HG03159 (cell line): Measurements from ENCODE around the gene CRTC1.

Experiments
- ATAC-seq: cut with Tn5 transposase; IDR thresholded peaks from one replicate; pipeline ENCODE4 v1.9.1; 2021; ENCODE audit warnings: mild to moderate bottlenecking, moderate library complexity; ENCODE audit not compliant: unreplicated experiment

The CRTC1 gene

GRCh38 chr19:18743784-18744418, 60.4 kb downstream of the CRTC1 start:
- ATAC-seq = no peak

- ATAC-seq = no peak
Measured at GRCh38 chr19:18745012-18745735, 61.7 kb downstream of the CRTC1 start.

GRCh38 chr19:18745931-18746330, 62.5 kb downstream of the CRTC1 start:
- ATAC-seq = no peak

- ATAC-seq = no peak
Measured at GRCh38 chr19:18746401-18747325, 63.2 kb downstream of the CRTC1 start.

GRCh38 chr19:18749362-18750231, 66.1 kb downstream of the CRTC1 start:
- ATAC-seq = no peak

GRCh38 chr19:18750295-18750970, 67.0 kb downstream of the CRTC1 start:
- ATAC-seq = no peak

- ATAC-seq = no peak
Measured at GRCh38 chr19:18751571-18751970, 68.1 kb downstream of the CRTC1 start.

- no peak for ATAC-seq
Measured at GRCh38 chr19:18754501-18754900, 71.0 kb downstream of the CRTC1 start.

- ATAC-seq = no peak
Measured at GRCh38 chr19:18756896-18757295, 73.4 kb downstream of the CRTC1 start.

- no peak for ATAC-seq
Measured at GRCh38 chr19:18759304-18759994, 76.0 kb downstream of the CRTC1 start.

GRCh38 chr19:18759995-18760426, 76.5 kb downstream of the CRTC1 start:
- ATAC-seq = no peak

GRCh38 chr19:18760440-18761383, 77.2 kb downstream of the CRTC1 start:
- no peak for ATAC-seq

- ATAC-seq = no peak
Measured at GRCh38 chr19:18761531-18762110, 78.1 kb downstream of the CRTC1 start.

- ATAC-seq = no peak
Measured at GRCh38 chr19:18762125-18763023, 78.9 kb downstream of the CRTC1 start.

GRCh38 chr19:18763674-18764590, 80.5 kb downstream of the CRTC1 start:
- ATAC-seq = no peak

- ATAC-seq = no peak
Measured at GRCh38 chr19:18764591-18765051, 81.1 kb downstream of the CRTC1 start.
